ENCODE measurements around the gene PTGIR. TPM values are rescaled to one million over a fixed set of nuclear protein-coding genes. Genes with fewer than 3 reads are reported as not detected.

PTGIR gene
- total RNA-seq, 1 donor from 2014 or later: 0.58 TPM

DNA sequence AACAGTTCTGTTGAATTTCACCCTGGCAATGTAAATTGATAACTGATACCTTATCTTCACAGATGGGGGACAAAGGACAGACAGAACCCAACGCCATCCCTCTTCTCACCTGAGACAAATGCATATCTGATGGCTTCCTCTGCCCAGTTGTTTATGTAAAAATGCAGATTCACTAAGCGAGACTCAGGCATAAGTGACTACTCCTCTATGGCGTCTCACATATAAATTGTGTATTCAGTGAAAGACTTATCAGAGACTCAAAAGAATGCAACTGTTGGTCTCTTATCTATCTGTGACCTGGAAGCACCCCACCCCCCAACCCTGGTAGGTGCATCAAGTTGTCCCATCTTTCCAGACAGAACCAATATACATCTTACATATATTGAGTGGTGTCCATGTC lies 37.0 kb downstream of the PTGIR start:
- TF ChIP-seq, protein P1, sequence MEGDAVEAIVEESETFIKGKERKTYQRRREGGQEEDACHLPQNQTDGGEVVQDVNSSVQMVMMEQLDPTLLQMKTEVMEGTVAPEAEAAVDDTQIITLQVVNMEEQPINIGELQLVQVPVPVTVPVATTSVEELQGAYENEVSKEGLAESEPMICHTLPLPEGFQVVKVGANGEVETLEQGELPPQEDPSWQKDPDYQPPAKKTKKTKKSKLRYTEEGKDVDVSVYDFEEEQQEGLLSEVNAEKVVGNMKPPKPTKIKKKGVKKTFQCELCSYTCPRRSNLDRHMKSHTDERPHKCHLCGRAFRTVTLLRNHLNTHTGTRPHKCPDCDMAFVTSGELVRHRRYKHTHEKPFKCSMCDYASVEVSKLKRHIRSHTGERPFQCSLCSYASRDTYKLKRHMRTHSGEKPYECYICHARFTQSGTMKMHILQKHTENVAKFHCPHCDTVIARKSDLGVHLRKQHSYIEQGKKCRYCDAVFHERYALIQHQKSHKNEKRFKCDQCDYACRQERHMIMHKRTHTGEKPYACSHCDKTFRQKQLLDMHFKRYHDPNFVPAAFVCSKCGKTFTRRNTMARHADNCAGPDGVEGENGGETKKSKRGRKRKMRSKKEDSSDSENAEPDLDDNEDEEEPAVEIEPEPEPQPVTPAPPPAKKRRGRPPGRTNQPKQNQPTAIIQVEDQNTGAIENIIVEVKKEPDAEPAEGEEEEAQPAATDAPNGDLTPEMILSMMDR (conservative IDR thresholded peaks at IDR 0.05; ENCODE audit: low read depth, low read length): no peak
- H3K4me3 ChIP-seq (ENCODE audit: low read depth, low read length): no peak overlapping the region
- DNase-seq (ENCODE audit: low read depth): no peak

DNA sequence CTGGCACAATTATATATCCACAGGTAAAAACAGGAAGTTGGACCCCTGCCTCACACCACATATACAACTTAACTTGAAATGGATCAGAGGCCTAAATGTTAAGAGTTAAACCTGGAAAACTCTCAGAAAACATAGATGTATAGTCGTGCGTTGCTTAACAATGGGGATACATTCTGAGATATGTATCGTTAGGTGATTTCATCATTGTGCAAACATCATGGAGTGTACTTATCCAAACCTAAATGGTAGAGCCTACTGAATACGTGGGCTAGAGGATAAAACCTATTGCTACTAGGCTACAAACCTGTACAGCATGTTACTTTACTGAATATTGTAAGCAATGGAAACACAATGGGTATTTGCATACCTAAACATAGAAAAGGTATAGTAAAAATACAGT lies 38.6 kb downstream of the PTGIR start:
- DNase-seq (ENCODE audit: low read depth): no peak
- no peak overlapping the region for H3K4me3 ChIP-seq (ENCODE audit: low read depth, low read length)
- TF ChIP-seq, protein P1 (conservative IDR thresholded peaks at IDR 0.05; ENCODE audit: low read depth, low read length): no peak

DNA sequence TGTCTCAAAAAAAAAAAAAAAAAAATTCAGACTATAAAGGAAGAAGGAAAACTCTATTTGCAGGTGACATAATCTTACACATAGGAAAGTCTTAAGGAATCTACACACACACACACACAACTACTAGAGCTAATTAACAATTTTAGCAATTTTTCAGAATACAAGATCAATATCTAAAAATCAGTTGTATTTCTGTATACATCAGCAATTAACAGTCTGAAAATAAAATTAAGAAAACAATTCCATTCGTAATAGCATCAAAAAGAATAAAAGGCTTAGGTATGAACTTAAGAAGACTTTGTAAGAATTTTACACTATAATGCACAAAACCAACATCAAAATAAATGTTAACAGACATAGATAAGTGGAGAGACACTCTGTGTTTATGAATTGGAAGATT lies 39.4 kb downstream of the PTGIR start:
- TF ChIP-seq, protein P1 (conservative IDR thresholded peaks at IDR 0.05; ENCODE audit: low read depth, low read length): no peak
- DNase-seq (ENCODE audit: low read depth): no peak
- H3K4me3 ChIP-seq (ENCODE audit: low read depth, low read length): no peak overlapping the region

DNA sequence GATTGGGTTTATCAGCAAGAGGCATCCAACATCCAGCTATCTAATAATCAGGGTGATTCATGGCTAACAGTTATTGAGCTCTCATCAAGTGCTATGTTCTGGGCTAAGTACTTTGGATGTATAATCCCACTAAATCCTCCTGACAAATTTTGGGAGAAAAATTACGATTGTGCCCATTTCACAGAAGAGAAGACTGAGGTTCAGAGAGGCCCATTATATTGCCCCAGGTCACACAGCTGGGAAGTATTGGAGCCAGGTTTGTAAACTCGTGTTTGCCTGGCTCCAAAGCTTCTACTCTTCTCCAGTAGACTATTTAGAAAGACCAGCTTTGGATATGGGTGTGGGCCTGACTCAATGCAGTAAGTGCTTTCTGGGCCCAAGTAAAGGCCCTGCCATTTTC lies 44.6 kb downstream of the PTGIR start:
- no peak for DNase-seq (ENCODE audit: low read depth)
- TF ChIP-seq, protein P1 (conservative IDR thresholded peaks at IDR 0.05; ENCODE audit: low read depth, low read length): no peak

DNA sequence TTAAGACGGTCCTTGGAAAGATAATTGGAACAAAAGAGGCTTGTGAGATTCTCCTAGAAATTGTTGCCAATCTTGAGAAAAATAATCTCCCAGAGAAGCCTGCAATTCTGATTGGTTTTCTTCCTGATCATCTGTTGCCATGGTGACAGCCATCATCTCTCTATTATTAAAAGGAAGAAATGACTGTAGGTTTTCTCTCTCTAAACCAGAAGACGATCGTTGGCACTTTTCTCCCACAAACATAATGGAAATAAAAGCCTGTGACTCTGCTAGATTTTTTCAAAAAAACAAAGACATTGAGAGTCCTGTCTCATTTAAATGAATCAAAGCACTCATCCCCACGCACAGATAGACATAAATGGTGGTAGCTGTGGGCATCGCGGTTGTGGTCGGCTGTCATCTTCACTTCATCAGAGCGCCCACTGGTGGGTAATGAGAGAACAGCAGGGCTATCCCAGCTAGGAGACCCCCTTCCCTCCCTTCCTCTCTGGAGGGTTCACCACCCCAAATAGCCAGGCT lies 45.5 kb downstream of the PTGIR start:
- H3K4me3 ChIP-seq (ENCODE audit: low read depth, low read length): no peak overlapping the region
- no peak for DNase-seq (ENCODE audit: low read depth)
- TF ChIP-seq, protein P1 (conservative IDR thresholded peaks at IDR 0.05; ENCODE audit: low read depth, low read length): no peak

More for the DNA sequence above, 44.6 kb downstream of the PTGIR start:
- no peak overlapping the region for H3K4me3 ChIP-seq (ENCODE audit: low read depth, low read length)

DNA sequence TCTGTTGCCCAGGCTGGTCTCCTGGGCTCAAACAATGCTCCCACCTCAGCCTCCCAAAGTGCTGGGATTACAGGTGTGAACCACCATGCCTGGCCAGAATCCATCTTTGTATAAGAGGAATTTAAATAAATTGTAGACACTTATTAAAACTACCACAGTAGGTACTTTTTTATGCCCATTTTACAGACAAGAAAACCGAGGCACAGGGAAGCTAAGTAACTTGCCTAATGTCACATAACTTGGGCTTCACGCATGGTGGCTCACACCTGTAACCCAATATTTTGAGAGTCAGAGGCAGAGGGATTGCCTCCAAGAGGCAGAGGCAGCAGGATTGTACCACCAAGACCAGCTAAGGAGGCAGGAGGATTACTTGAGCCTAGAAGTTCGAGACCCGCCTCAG lies 46.4 kb downstream of the PTGIR start:
- TF ChIP-seq, protein P1 (conservative IDR thresholded peaks at IDR 0.05; ENCODE audit: low read depth, low read length): no peak
- no peak for DNase-seq (ENCODE audit: low read depth)

DNA sequence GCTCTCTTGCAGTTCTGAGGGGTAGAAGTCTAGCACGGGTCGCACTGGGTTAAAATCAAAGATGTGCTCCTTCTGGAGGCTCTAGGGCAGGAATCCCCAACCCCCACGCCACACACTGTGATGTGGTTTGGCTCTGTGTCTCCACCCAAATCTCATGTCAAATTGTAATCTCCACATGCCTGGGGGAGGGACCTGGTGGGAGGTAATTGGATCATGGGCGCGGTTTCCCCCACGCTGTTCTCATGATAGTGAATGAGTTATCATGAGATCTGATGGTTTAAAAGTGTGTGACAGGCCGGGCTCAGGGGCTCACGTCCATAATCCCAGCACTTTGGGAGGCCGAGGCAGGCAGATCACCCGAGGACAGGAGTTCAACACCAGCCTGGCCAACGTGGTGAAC lies 50.4 kb downstream of the PTGIR start:
- DNase-seq (ENCODE audit: low read depth): no peak
- TF ChIP-seq, protein P1 (conservative IDR thresholded peaks at IDR 0.05; ENCODE audit: low read depth, low read length): no peak

More for the DNA sequence above, 46.4 kb downstream of the PTGIR start:
- H3K4me3 ChIP-seq (ENCODE audit: low read depth, low read length): no peak overlapping the region

More for the DNA sequence above, 50.4 kb downstream of the PTGIR start:
- no peak overlapping the region for H3K4me3 ChIP-seq (ENCODE audit: low read depth, low read length)
